HepG2 (cell line): ENCODE measurements around the gene PLCD4. TPM values are rescaled to one million over a fixed set of nuclear protein-coding genes. Genes with fewer than 3 reads are reported as not detected.

Experiments used
- ATAD3A ChIP-seq: sonication (generic); formaldehyde crosslinking; IDR thresholded peaks from 2 replicates; pipeline ENCODE4 v1.4.0; 2020; ENCODE audit warnings: missing genetic modification reagents
- CBX5 ChIP-seq: sonication (generic); formaldehyde crosslinking; IDR thresholded peaks from 2 replicates; pipeline ENCODE4 v1.4.0; 2020; ENCODE audit warnings: missing genetic modification reagents, borderline replicate concordance
- CCDC6 ChIP-seq: sonication (generic); formaldehyde crosslinking; IDR thresholded peaks from 2 replicates; pipeline ENCODE4 v1.8.1; 2022; ENCODE audit warnings: mild to moderate bottlenecking, missing genetic modification reagents, moderate library complexity
- SYNCRIP ChIP-seq: fragments of 200-400 bp; formaldehyde crosslinking; IDR thresholded peaks from 2 replicates; pipeline ENCODE4 v1.6.1; 2018; ENCODE audit warnings: mild to moderate bottlenecking, low read depth, low read length; ENCODE audit not compliant: insufficient read depth
- ZKSCAN5 ChIP-seq: sonication (generic); formaldehyde crosslinking; IDR thresholded peaks from 2 replicates; pipeline ENCODE4 v1.5.1; 2020; ENCODE audit warnings: mild to moderate bottlenecking, missing genetic modification reagents
- polyA plus RNA-seq, 8 experiments: library from polyadenylated mRNA; depleted of rRNA in 3 of 8; stranded (reverse) in 7 of 8; unstranded in 1 of 8; fragments of >200 nt; fragmentation: Illumina TruSeq in 4 of 8; extraction: Trizol in 4 of 8; gene quantifications; 2 replicates each; pipeline versions ENCODE4 v1.2.1 to v1.2.3, GENCODE V29; 2011 to 2016; ENCODE audit warnings: low read depth in 4 of 8, missing spikeins in 1 of 8, mixed read lengths in 1 of 8; ENCODE audit not compliant: insufficient read depth in 1 of 8
- small RNA-seq, 3 experiments: library from RNA; depleted of rRNA; stranded (forward); fragments of <200 nt; gene quantifications; one replicate each; pipeline ENCODE3, GENCODE V24; 2012; ENCODE audit warnings: low read depth in 2 of 3, low replicate concordance in 1 of 3; ENCODE audit not compliant: insufficient read length in 3 of 3, insufficient read depth in 2 of 3
- total RNA-seq, 5 experiments: library from RNA; depleted of rRNA; stranded (reverse); fragments of >200 nt; fragmentation: Illumina TruSeq; extraction: Trizol; gene quantifications; 2 replicates each; pipeline ENCODE4 v1.2.3, GENCODE V29; 2016; ENCODE audit warnings: low read depth in 1 of 5
- TF ChIP-seq, protein P1 (sequence below): sonication (generic); formaldehyde crosslinking; IDR thresholded peaks from 2 replicates; pipeline ENCODE4 v1.5.0; 2020; ENCODE audit warnings: missing genetic modification reagents

Gene PLCD4
- total and polyA plus RNA-seq, 2 of the 13 experiments (the other 11 are each of a cell fraction or from before 2014, with no cell fraction given), result 0.26 TPM; not detected in 1

DNA sequence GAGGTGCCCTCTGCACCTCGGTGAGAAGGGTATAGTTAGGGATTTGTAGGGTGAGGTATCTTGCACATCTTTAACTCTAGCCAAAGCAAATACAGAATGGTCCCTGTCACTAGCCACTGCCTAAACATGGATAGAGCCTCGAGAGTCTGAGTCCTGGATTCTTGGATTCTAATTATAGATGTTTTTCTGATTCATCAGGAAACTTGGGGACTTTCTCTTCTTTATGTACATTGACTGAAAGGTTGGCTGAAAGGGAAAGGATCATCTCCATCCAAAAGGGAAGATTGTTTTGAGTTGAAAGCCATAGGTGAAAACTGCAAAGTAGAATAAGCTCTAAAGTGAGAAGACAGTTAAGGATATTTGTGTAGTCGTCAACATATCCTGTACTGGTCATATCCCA, 72.4 kb downstream of the PLCD4 start (continued):
- TF ChIP-seq SYNCRIP (no peak), ATAD3A (no peak), ZKSCAN5 (no peak), CBX5 (no peak), CCDC6 (CRISPR knock-in tag) (no peak)
- TF ChIP-seq, protein P1, sequence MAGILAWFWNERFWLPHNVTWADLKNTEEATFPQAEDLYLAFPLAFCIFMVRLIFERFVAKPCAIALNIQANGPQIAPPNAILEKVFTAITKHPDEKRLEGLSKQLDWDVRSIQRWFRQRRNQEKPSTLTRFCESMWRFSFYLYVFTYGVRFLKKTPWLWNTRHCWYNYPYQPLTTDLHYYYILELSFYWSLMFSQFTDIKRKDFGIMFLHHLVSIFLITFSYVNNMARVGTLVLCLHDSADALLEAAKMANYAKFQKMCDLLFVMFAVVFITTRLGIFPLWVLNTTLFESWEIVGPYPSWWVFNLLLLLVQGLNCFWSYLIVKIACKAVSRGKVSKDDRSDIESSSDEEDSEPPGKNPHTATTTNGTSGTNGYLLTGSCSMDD (CRISPR knock-in tag), result no peak

Small RNA genes within 50 kb of the gene (small RNA-seq; reads per million reads assigned to genes)
- gene RNU6-136P, result 0 reads per million in 3 experiments

Other genes with a start within 250 kb of the PLCD4 start
- gene SLC11A1, start 225.6 kb upstream of the PLCD4 start, total RNA-seq (2016; rRNA removed; fragmentation: Illumina TruSeq; extraction: Trizol), result 0.21 and 0.33 TPM in 2 replicates
- 2.3 and 2.5 TPM in 2 replicates for gene SLC11A1, start 225.6 kb upstream of the PLCD4 start, polyA plus RNA-seq (2011; rRNA removed)
- gene CTDSP1, start 208.0 kb upstream of the PLCD4 start, total RNA-seq (2016; rRNA removed; fragmentation: Illumina TruSeq; extraction: Trizol), result 78.5 and 91.0 TPM in 2 replicates
- gene CTDSP1, start 208.0 kb upstream of the PLCD4 start, polyA plus RNA-seq (2011; rRNA removed), result 268 and 270 TPM in 2 replicates
- 301 and 337 TPM in 2 replicates for gene VIL1, start 188.8 kb upstream of the PLCD4 start, total RNA-seq (2016; rRNA removed; fragmentation: Illumina TruSeq; extraction: Trizol)
- 287 and 352 TPM in 2 replicates for gene VIL1, start 188.8 kb upstream of the PLCD4 start, polyA plus RNA-seq (2011; rRNA removed)
- gene USP37, start 39.5 kb upstream of the PLCD4 start, total RNA-seq (2016; rRNA removed; fragmentation: Illumina TruSeq; extraction: Trizol), result 30.6 and 36.2 TPM in 2 replicates
- 6.5 and 6.6 TPM in 2 replicates for gene USP37, start 39.5 kb upstream of the PLCD4 start, polyA plus RNA-seq (2011; rRNA removed)
- 92.4 and 101 TPM in 2 replicates for gene CNOT9, start 39.1 kb upstream of the PLCD4 start, total RNA-seq (2016; rRNA removed; fragmentation: Illumina TruSeq; extraction: Trizol)
- gene CNOT9, start 39.1 kb upstream of the PLCD4 start, polyA plus RNA-seq (2011; rRNA removed), result 71.0 and 82.6 TPM in 2 replicates
- gene ZNF142, start 51.7 kb downstream of the PLCD4 start, total RNA-seq (2016; rRNA removed; fragmentation: Illumina TruSeq; extraction: Trizol), result 10.4 and 11.4 TPM in 2 replicates
- gene ZNF142, start 51.7 kb downstream of the PLCD4 start, polyA plus RNA-seq (2011; rRNA removed), result 4.8 and 5.9 TPM in 2 replicates
- gene BCS1L, start 51.8 kb downstream of the PLCD4 start, total RNA-seq (2016; rRNA removed; fragmentation: Illumina TruSeq; extraction: Trizol), result 52.1 and 76.0 TPM in 2 replicates
- 48.1 and 48.9 TPM in 2 replicates for gene BCS1L, start 51.8 kb downstream of the PLCD4 start, polyA plus RNA-seq (2011; rRNA removed)
- 37.0 and 37.1 TPM in 2 replicates for gene RNF25, start 64.1 kb downstream of the PLCD4 start, total RNA-seq (2016; rRNA removed; fragmentation: Illumina TruSeq; extraction: Trizol)
- gene RNF25, start 64.1 kb downstream of the PLCD4 start, polyA plus RNA-seq (2011; rRNA removed), result 87.6 and 91.8 TPM in 2 replicates
- 17.6 and 45.9 TPM in 2 replicates for gene STK36, start 64.2 kb downstream of the PLCD4 start, total RNA-seq (2016; rRNA removed; fragmentation: Illumina TruSeq; extraction: Trizol)
- 83.5 and 102 TPM in 2 replicates for gene STK36, start 64.2 kb downstream of the PLCD4 start, polyA plus RNA-seq (2011; rRNA removed)
- gene TTLL4, start 102.9 kb downstream of the PLCD4 start, total RNA-seq (2016; rRNA removed; fragmentation: Illumina TruSeq; extraction: Trizol), result 77.5 and 78.0 TPM in 2 replicates
- gene TTLL4, start 102.9 kb downstream of the PLCD4 start, polyA plus RNA-seq (2011; rRNA removed), result 84.6 and 85.5 TPM in 2 replicates
- 106 and 157 TPM in 2 replicates for gene CYP27A1, start 174.2 kb downstream of the PLCD4 start, total RNA-seq (2016; rRNA removed; fragmentation: Illumina TruSeq; extraction: Trizol)
- gene CYP27A1, start 174.2 kb downstream of the PLCD4 start, polyA plus RNA-seq (2011; rRNA removed), result 266 and 314 TPM in 2 replicates
- not detected in 2 replicates for gene PRKAG3, start 223.9 kb downstream of the PLCD4 start, total RNA-seq (2016; rRNA removed; fragmentation: Illumina TruSeq; extraction: Trizol)
- not detected in 2 replicates for gene PRKAG3, start 223.9 kb downstream of the PLCD4 start, polyA plus RNA-seq (2011; rRNA removed)